NCI-H2196 (cell line): ENCODE data around the gene ABT1.
"Not testable (repeated sequence)": the region's sequence is repeated elsewhere in the genome, so short reads cannot be mapped to it uniquely, and the experiment has no call there.

Source experiments
- DNase-seq: peaks from one replicate; lab custom pipeline; 2025; ENCODE audit not compliant: unreplicated experiment; lab: John Stamatoyannopoulos, UW

The ABT1 gene

GRCh38 chr6:26596579-26597388, at the start of gene ABT1:
TSS of gene ABT1 (plus strand) at chr6:26596953. CDS start at chr6:26596983, 30 bp downstream.
- peak; percentile 97 for DNase-seq

- not testable (repeated sequence) for DNase-seq
Observed at GRCh38 chr6:26547363-26547762, 49.4 kb upstream of the ABT1 start.

- DNase-seq, result no peak
Observed at GRCh38 chr6:26550250-26550993, 46.3 kb upstream of the ABT1 start.

- DNase-seq, result no peak
Observed at GRCh38 chr6:26552205-26552604, 44.5 kb upstream of the ABT1 start.

GRCh38 chr6:26552640-26553188, 44.0 kb upstream of the ABT1 start:
- DNase-seq, result no peak

- peak; percentile 56 for DNase-seq
Observed at GRCh38 chr6:26553264-26553634, 43.5 kb upstream of the ABT1 start.

GRCh38 chr6:26553635-26554446, 42.9 kb upstream of the ABT1 start:
- DNase-seq, result peak; percentile 75

GRCh38 chr6:26554447-26554696, 42.4 kb upstream of the ABT1 start:
- no peak for DNase-seq

- no peak for DNase-seq
Observed at GRCh38 chr6:26554697-26555504, 41.9 kb upstream of the ABT1 start.

GRCh38 chr6:26555505-26556262, 41.1 kb upstream of the ABT1 start:
- DNase-seq, result no peak

GRCh38 chr6:26556263-26557070, 40.3 kb upstream of the ABT1 start:
- DNase-seq, result no peak

- no peak for DNase-seq
Observed at GRCh38 chr6:26561533-26562466, 35.0 kb upstream of the ABT1 start.

- no peak for DNase-seq
Observed at GRCh38 chr6:26563488-26563887, 33.3 kb upstream of the ABT1 start.

- peak; percentile 87 for DNase-seq
Observed at GRCh38 chr6:26568601-26569432, 27.9 kb upstream of the ABT1 start.

- DNase-seq, result no peak
Observed at GRCh38 chr6:26569433-26569764, 27.4 kb upstream of the ABT1 start.

GRCh38 chr6:26570027-26570809, 26.5 kb upstream of the ABT1 start:
- DNase-seq, result no peak
